HCT116 (cell line): ENCODE results near the gene CYBRD1.

ENCODE experiments used
- ATF3 ChIP-seq: IDR thresholded peaks from 2 replicates; pipeline ENCODE4 v1.6.1; 2012
- CBX3 ChIP-seq: IDR thresholded peaks from 2 replicates; pipeline ENCODE4 v1.6.1; 2012; ENCODE audit warnings: low read depth
- CEBPB ChIP-seq: IDR thresholded peaks from 2 replicates; pipeline ENCODE4 v1.6.1; 2012; ENCODE audit warnings: low read depth
- CTCF ChIP-seq, 3 experiments: fragments of 200-600 bp in 1 of 3; sonication (generic) in 1 of 3; IDR thresholded peaks in 2 of 3; conservative IDR thresholded peaks in 1 of 3; 2 replicates each; pipeline ENCODE4 v1.5.1; 2012 to 2017; ENCODE audit warnings: low read depth in 2 of 3, low read length in 2 of 3, antibody characterized with exemption in 1 of 3, borderline replicate concordance in 1 of 3, control low read depth in 1 of 3, mild to moderate bottlenecking in 1 of 3, mixed read lengths in 1 of 3, mixed run types in 1 of 3, moderate library complexity in 1 of 3; ENCODE audit not compliant: insufficient read depth in 1 of 3
- EZH2 ChIP-seq: fragments of 200-600 bp; sonication (generic); IDR thresholded peaks from 2 replicates; pipeline ENCODE4 v1.6.1; 2017; ENCODE audit warnings: antibody characterized with exemption, mixed run types
- FOSL1 ChIP-seq: IDR thresholded peaks from 2 replicates; pipeline ENCODE4 v1.6.1; 2012; ENCODE audit warnings: low read depth
- JUND ChIP-seq: IDR thresholded peaks from 2 replicates; pipeline ENCODE4 v1.6.1; 2012
- POLR2A ChIP-seq: IDR thresholded peaks from 2 replicates; pipeline ENCODE4 v1.7.0; 2011; ENCODE audit warnings: borderline replicate concordance; ENCODE audit not compliant: insufficient read depth, insufficient read length; ENCODE audit errors: extremely low read depth
- SP1 ChIP-seq: IDR thresholded peaks from 2 replicates; pipeline ENCODE4 v1.6.1; 2012; ENCODE audit warnings: low read depth
- SRF ChIP-seq: IDR thresholded peaks from 2 replicates; pipeline ENCODE4 v1.6.1; 2012; ENCODE audit warnings: low read depth
- YY1 ChIP-seq: IDR thresholded peaks from 2 replicates; pipeline ENCODE4 v1.6.1; 2011; ENCODE audit warnings: low read length, low read depth, moderate library complexity, mild to moderate bottlenecking; ENCODE audit not compliant: insufficient replicate concordance; ENCODE audit errors: extremely low read depth
- TF ChIP-seq, protein P1 (sequence below): IDR thresholded peaks from 2 replicates; pipeline ENCODE4 v1.6.1; 2012; ENCODE audit warnings: low read depth

- TF ChIP-seq CTCF (IDR thresholded peaks at IDR 0.05 in 2 of 3, conservative IDR thresholded peaks at IDR 0.05 in 1 of 3; ENCODE audit: borderline replicate concordance in 1 of 3, insufficient read depth in 1 of 3, low read depth in 2 of 3, low read length in 2 of 3) (no peak), SRF (no peak), POLR2A (no peak), CEBPB (no peak), CBX3 (no peak), YY1 (no peak), EZH2 (no peak), FOSL1 (no peak), JUND (no peak), SP1 (no peak; the same call in 1 of the 2 replicates), ATF3 (no peak)
- TF ChIP-seq, protein P1, sequence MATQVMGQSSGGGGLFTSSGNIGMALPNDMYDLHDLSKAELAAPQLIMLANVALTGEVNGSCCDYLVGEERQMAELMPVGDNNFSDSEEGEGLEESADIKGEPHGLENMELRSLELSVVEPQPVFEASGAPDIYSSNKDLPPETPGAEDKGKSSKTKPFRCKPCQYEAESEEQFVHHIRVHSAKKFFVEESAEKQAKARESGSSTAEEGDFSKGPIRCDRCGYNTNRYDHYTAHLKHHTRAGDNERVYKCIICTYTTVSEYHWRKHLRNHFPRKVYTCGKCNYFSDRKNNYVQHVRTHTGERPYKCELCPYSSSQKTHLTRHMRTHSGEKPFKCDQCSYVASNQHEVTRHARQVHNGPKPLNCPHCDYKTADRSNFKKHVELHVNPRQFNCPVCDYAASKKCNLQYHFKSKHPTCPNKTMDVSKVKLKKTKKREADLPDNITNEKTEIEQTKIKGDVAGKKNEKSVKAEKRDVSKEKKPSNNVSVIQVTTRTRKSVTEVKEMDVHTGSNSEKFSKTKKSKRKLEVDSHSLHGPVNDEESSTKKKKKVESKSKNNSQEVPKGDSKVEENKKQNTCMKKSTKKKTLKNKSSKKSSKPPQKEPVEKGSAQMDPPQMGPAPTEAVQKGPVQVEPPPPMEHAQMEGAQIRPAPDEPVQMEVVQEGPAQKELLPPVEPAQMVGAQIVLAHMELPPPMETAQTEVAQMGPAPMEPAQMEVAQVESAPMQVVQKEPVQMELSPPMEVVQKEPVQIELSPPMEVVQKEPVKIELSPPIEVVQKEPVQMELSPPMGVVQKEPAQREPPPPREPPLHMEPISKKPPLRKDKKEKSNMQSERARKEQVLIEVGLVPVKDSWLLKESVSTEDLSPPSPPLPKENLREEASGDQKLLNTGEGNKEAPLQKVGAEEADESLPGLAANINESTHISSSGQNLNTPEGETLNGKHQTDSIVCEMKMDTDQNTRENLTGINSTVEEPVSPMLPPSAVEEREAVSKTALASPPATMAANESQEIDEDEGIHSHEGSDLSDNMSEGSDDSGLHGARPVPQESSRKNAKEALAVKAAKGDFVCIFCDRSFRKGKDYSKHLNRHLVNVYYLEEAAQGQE: no peak
These were observed 1.1 kb downstream of the CYBRD1 start for GRCh38 chr2:171523088-171524017.
